ENCODE results near the gene ETV6. TPM values are rescaled to one million over a fixed set of nuclear protein-coding genes. Genes with fewer than 3 reads are reported as not detected.
A peak's percentile ranks its signal among the peaks of the same experiment; 100 is the strongest.

The ETV6 gene
- total and polyA plus RNA-seq, 3 donors from 2014 or later = 7.8 to 20.9 (median 16.3) TPM

- no peaks in the 10 kb centered on the region for H3K36me3 ChIP-seq (ENCODE audit: low read depth, missing control alignments)
- peak overlapping the region in 1 of 2 donors; percentile 16 for H3K27ac ChIP-seq
- 69 to 76% methylated on average over 3 of the region's 3 CpGs for WGBS, 2 donors
- peaks cover 77% of the 10 kb centered on the region for H3K4me1 ChIP-seq
- no peaks in the 10 kb centered on the region for H3K27me3 ChIP-seq
- no peak for DNase-seq
- intact Hi-C loops (cut with DNase I; ENCODE audit: low total_unique reads) = no loop called here
- no peak overlapping the region for H3K4me3 ChIP-seq
- TF ChIP-seq CTCF (IDR thresholded peaks at IDR 0.05) (no peak), POLR2A (IDR thresholded peaks at IDR 0.05) (no peak)
- no peaks in the 10 kb centered on the region for H3K9me3 ChIP-seq
Measured at GRCh38 chr12:11834931-11835330, 185.5 kb downstream of the ETV6 start.

- WGBS, 2 donors = 69 to 73% methylated on average over 14 of the region's 14 CpGs
- TF ChIP-seq POLR2A (IDR thresholded peaks at IDR 0.05) (no peak), CTCF (IDR thresholded peaks at IDR 0.05) (no peak)
- no peaks in the 10 kb centered on the region for H3K27me3 ChIP-seq
- peak; percentile 27 for DNase-seq
- H3K27ac ChIP-seq = peak overlapping the region; percentile 56 to 88
- intact Hi-C loops (cut with DNase I; ENCODE audit: low total_unique reads) = no loop called here
- H3K36me3 ChIP-seq (ENCODE audit: low read depth, missing control alignments) = no peaks in the 10 kb centered on the region
- no peak overlapping the region for H3K4me3 ChIP-seq
- peaks cover 71% of the 10 kb centered on the region for H3K4me1 ChIP-seq
- no peaks in the 10 kb centered on the region for H3K9me3 ChIP-seq
Measured at GRCh38 chr12:11836282-11837151, 187.0 kb downstream of the ETV6 start.

GRCh38 chr12:11837216-11837934 lies 187.9 kb downstream of the ETV6 start:
- intact Hi-C loops (cut with DNase I; ENCODE audit: low total_unique reads) = no loop called here
- H3K36me3 ChIP-seq (ENCODE audit: low read depth, missing control alignments) = no peaks in the 10 kb centered on the region
- no peak overlapping the region for H3K4me3 ChIP-seq
- DNase-seq = no peak
- no peak for TF ChIP-seq POLR2A (IDR thresholded peaks at IDR 0.05)
- TF ChIP-seq CTCF (IDR thresholded peaks at IDR 0.05) = no peak
- H3K27me3 ChIP-seq = no peaks in the 10 kb centered on the region
- 52 to 57% methylated on average over 3 of the region's 3 CpGs for WGBS, 2 donors
- no peaks in the 10 kb centered on the region for H3K9me3 ChIP-seq
- H3K27ac ChIP-seq = peak overlapping the region in 1 of 2 donors; percentile 88
- H3K4me1 ChIP-seq = peaks cover 71% of the 10 kb centered on the region

- H3K9me3 ChIP-seq = no peaks in the 10 kb centered on the region
- intact Hi-C loops (cut with DNase I; ENCODE audit: low total_unique reads) = no loop called here
- peak overlapping the region; percentile 69 to 88 for H3K27ac ChIP-seq
- no peaks in the 10 kb centered on the region for H3K36me3 ChIP-seq (ENCODE audit: low read depth, missing control alignments)
- no peaks in the 10 kb centered on the region for H3K27me3 ChIP-seq
- no peak overlapping the region for H3K4me3 ChIP-seq
- DNase-seq = no peak
- WGBS, 2 donors = 19 to 48% methylated on average over 2 of the region's 2 CpGs
- H3K4me1 ChIP-seq = peaks cover 71% of the 10 kb centered on the region
- TF ChIP-seq CTCF (IDR thresholded peaks at IDR 0.05) (no peak), POLR2A (IDR thresholded peaks at IDR 0.05) (no peak)
Measured at GRCh38 chr12:11838403-11838802, 188.9 kb downstream of the ETV6 start.

Data from testis (tissue), 3 donors.